ENCODE results near the gene UACA. TPM values are rescaled to one million over a fixed set of nuclear protein-coding genes. Genes with fewer than 3 reads are reported as not detected.

Gene UACA
- total and polyA plus RNA-seq, 2 of the 8 experiments (the other 6 are each of a cell fraction or from before 2014, with no cell fraction given) = 28.6 to 38.9 TPM

- ChIA-PET CTCF (ENCODE audit: partially characterized antibody) (interaction anchor here (0.5 to 3.4 kb wide), 4 partner anchors 9 to 476 kb away, joined by 3 to 21 read pairs (median 5); no protein-coding TSS in a partner anchor), POLR2A (ENCODE audit: partially characterized antibody) (interaction anchor here (2.3 kb wide), 1 partner anchor 8 kb away, joined by 6 read pairs; no protein-coding TSS in a partner anchor)
- Histone ChIP-seq H4K5ac (ENCODE audit: insufficient read length, low read depth, low read length) (no peak overlapping the region), H3K9ac (replicated peaks in 1 of 4; ENCODE audit: extremely low read depth in 1 of 4, low read depth in 3 of 4, low read length in 3 of 4) (no peak overlapping the region), H2BK120ac (replicated peaks; ENCODE audit: low read depth, low read length) (no peak overlapping the region), H4K20me1 (replicated peaks in 1 of 2; ENCODE audit: control insufficient read depth in 1 of 2, insufficient read depth in 2 of 2, low read length in 2 of 2) (peaks cover 0 to 1% of the 10 kb centered on the region in 2 experiments), H3K4ac (replicated peaks; ENCODE audit: insufficient read length, low read depth, low read length) (no peak overlapping the region), H4K91ac (replicated peaks; ENCODE audit: insufficient read length, low read length) (no peak overlapping the region), H3K14ac (ENCODE audit: insufficient read length) (no peak overlapping the region), H3K4me2 (ENCODE audit: insufficient read depth in 1 of 2, low read depth in 2 of 2, low read length in 2 of 2) (no peak overlapping the region), H2AK5ac (ENCODE audit: low read depth, low read length) (no peak overlapping the region), H2BK15ac (ENCODE audit: low read length) (no peak overlapping the region), H3K79me2 (ENCODE audit: control insufficient read depth in 1 of 2, insufficient read depth in 2 of 2, low read length in 2 of 2) (peaks cover 0 to 11% of the 10 kb centered on the region in 2 experiments; a peak in 1 of 4 replicates), H2BK12ac (ENCODE audit: low read depth, low read length) (no peak overlapping the region), H2BK20ac (ENCODE audit: low read length) (no peak overlapping the region), H3K18ac (ENCODE audit: extremely low read depth, low read length) (no peak overlapping the region), H3K79me1 (ENCODE audit: low read depth, low read length) (no peaks in the 10 kb centered on the region; the same call in 1 of the 2 replicates), H2AFZ (ENCODE audit: low read length) (no peak overlapping the region), H3K4me1 (replicated peaks in 1 of 4; ENCODE audit: control insufficient read depth in 3 of 4, insufficient read depth in 4 of 4, low read length in 3 of 4) (peaks cover 3 to 11% (median 7%) of the 10 kb centered on the region in 4 experiments), H3K27me3 (replicated peaks in 1 of 4; ENCODE audit: control insufficient read depth in 3 of 4, extremely low read depth in 1 of 4, insufficient read depth in 3 of 4, low read length in 3 of 4) (no peaks in the 10 kb centered on the region), H4K8ac (ENCODE audit: extremely low read depth, insufficient read depth, low read length) (no peak overlapping the region), H3K27ac (ENCODE audit: low read depth, low read length) (no peak overlapping the region), H3K56ac (replicated peaks; ENCODE audit: insufficient read length, low read depth, low read length) (no peak overlapping the region), H3K23ac (ENCODE audit: insufficient read length) (no peak overlapping the region), H3K4me3 (ENCODE audit: extremely low read depth in 1 of 4, insufficient read depth in 2 of 4, low read depth in 3 of 4, low read length in 4 of 4) (no peak overlapping the region), H3K23me2 (ENCODE audit: low read depth, low read length) (no peaks in the 10 kb centered on the region), H3K9me3 (ENCODE audit: insufficient read depth in 2 of 2, low read depth in 1 of 2, low read length in 1 of 2) (no peaks in the 10 kb centered on the region), H3K36me3 (ENCODE audit: control insufficient read depth in 2 of 4, insufficient read depth in 4 of 4, low read length in 3 of 4) (no peaks in the 10 kb centered on the region), H2BK5ac (ENCODE audit: low read depth, low read length) (no peak overlapping the region)
- 88% methylated on average over 5 of the region's 5 CpGs; no CpG with 5 or more reads in 1 of the 2 experiments for WGBS, 2 experiments (ENCODE audit: extremely low coverage in 1 of 2, insufficient coverage in 1 of 2, insufficient read length in 1 of 2, insufficient replicate concordance in 2 of 2, low coverage in 1 of 2, low lambda C conversion rate in 2 of 2, missing lambda C conversion rate in 1 of 2)
- DNase-seq (ENCODE audit: low read depth in 1 of 2, low spot score in 2 of 2) (no peak), FAIRE-seq (no peak)
- no peak for TF ChIP-seq ZNF274 (IDR thresholded peaks at IDR 0.05; ENCODE audit: borderline replicate concordance, extremely low read depth, low read length)
- TF ChIP-seq TBP (IDR thresholded peaks at IDR 0.05; ENCODE audit: low read depth, low read length) = no peak
- TF ChIP-seq CEBPB (IDR thresholded peaks at IDR 0.05; ENCODE audit: low read depth, low read length) = no peak
- no peak for TF ChIP-seq NRF1 (IDR thresholded peaks at IDR 0.05; ENCODE audit: low read depth, low read length)
- TF ChIP-seq KDM5A (IDR thresholded peaks at IDR 0.05; ENCODE audit: low read length) = no peak
- TF ChIP-seq EP300 (IDR thresholded peaks at IDR 0.05; ENCODE audit: borderline replicate concordance in 1 of 2, low read depth in 2 of 2, low read length in 2 of 2) = no peak
- TF ChIP-seq, protein P1, sequence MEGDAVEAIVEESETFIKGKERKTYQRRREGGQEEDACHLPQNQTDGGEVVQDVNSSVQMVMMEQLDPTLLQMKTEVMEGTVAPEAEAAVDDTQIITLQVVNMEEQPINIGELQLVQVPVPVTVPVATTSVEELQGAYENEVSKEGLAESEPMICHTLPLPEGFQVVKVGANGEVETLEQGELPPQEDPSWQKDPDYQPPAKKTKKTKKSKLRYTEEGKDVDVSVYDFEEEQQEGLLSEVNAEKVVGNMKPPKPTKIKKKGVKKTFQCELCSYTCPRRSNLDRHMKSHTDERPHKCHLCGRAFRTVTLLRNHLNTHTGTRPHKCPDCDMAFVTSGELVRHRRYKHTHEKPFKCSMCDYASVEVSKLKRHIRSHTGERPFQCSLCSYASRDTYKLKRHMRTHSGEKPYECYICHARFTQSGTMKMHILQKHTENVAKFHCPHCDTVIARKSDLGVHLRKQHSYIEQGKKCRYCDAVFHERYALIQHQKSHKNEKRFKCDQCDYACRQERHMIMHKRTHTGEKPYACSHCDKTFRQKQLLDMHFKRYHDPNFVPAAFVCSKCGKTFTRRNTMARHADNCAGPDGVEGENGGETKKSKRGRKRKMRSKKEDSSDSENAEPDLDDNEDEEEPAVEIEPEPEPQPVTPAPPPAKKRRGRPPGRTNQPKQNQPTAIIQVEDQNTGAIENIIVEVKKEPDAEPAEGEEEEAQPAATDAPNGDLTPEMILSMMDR (IDR thresholded peaks at IDR 0.05; ENCODE audit: control extremely low read depth in 1 of 3, insufficient read depth in 1 of 3, low read depth in 1 of 3, low read length in 3 of 3) = no peak
- no peak for TF ChIP-seq CTBP2 (IDR thresholded peaks at IDR 0.05; ENCODE audit: borderline replicate concordance, insufficient read depth, insufficient read length, low read length)
- TF ChIP-seq BCL11A (IDR thresholded peaks at IDR 0.05; ENCODE audit: low read depth in 2 of 2, low read length in 2 of 2) = no peak
- TF ChIP-seq POU5F1 (IDR thresholded peaks at IDR 0.05; ENCODE audit: low read depth, low read length) = no peak
- no peak for TF ChIP-seq RBBP5 (IDR thresholded peaks at IDR 0.05; ENCODE audit: borderline replicate concordance, low read depth, low read length)
- TF ChIP-seq BACH1 (IDR thresholded peaks at IDR 0.05; ENCODE audit: low read length) = no peak
These were observed 58.6 kb downstream of the UACA start for GRCh38 chr15:70704731-70705130.
